CD4-positive, alpha-beta T cell treated with Interferon alpha-2 for 1 hour (primary cell): ENCODE measurements around the gene TBR1.

Experiments used
- DNase-seq, 2 donors: peaks; one replicate each; pipeline ENCODE4 v3.0.0-alpha.2; 2020 to 2022

Gene TBR1

GRCh38 chr2:161415034-161415986, 787 bp upstream of the TBR1 start:
- no peak for DNase-seq

- DNase-seq: no peak
Observed at GRCh38 chr2:161416708-161417437, 776 bp downstream of the TBR1 start.

GRCh38 chr2:161417438-161418274, 1.6 kb downstream of the TBR1 start:
- no peak for DNase-seq

- DNase-seq: no peak
Observed at GRCh38 chr2:161418275-161418714, 2.2 kb downstream of the TBR1 start.

- DNase-seq: no peak
Observed at GRCh38 chr2:161418715-161419637, 2.9 kb downstream of the TBR1 start.

- no peak for DNase-seq
Observed at GRCh38 chr2:161419638-161420190, 3.6 kb downstream of the TBR1 start.

GRCh38 chr2:161420406-161421074, 4.4 kb downstream of the TBR1 start:
- DNase-seq: no peak

GRCh38 chr2:161421686-161422085, 5.6 kb downstream of the TBR1 start:
- no peak for DNase-seq

- no peak for DNase-seq
Observed at GRCh38 chr2:161422816-161423403, 6.8 kb downstream of the TBR1 start.

GRCh38 chr2:161423421-161424393, 7.6 kb downstream of the TBR1 start:
- DNase-seq: no peak

GRCh38 chr2:161424394-161424769, 8.3 kb downstream of the TBR1 start:
- DNase-seq: no peak

- DNase-seq: no peak
Observed at GRCh38 chr2:161424891-161425727, 9.0 kb downstream of the TBR1 start.

- no peak for DNase-seq
Observed at GRCh38 chr2:161425728-161426454, 9.8 kb downstream of the TBR1 start.

- DNase-seq: no peak
Observed at GRCh38 chr2:161426455-161426921, 10.4 kb downstream of the TBR1 start.

GRCh38 chr2:161426922-161427663, 11.0 kb downstream of the TBR1 start:
- DNase-seq: no peak
